GM18502 (cell line): ENCODE measurements around the gene PFKFB4.
"Not testable (repeated sequence)": the region's sequence is repeated elsewhere in the genome, so short reads cannot be mapped to it uniquely, and the experiment has no call there.

Experiments
- ATAC-seq: cut with Tn5 transposase; IDR thresholded peaks from one replicate; pipeline ENCODE4 v1.9.1; 2021; ENCODE audit warnings: mild to moderate bottlenecking; ENCODE audit not compliant: unreplicated experiment, poor library complexity

Gene PFKFB4

DNA sequence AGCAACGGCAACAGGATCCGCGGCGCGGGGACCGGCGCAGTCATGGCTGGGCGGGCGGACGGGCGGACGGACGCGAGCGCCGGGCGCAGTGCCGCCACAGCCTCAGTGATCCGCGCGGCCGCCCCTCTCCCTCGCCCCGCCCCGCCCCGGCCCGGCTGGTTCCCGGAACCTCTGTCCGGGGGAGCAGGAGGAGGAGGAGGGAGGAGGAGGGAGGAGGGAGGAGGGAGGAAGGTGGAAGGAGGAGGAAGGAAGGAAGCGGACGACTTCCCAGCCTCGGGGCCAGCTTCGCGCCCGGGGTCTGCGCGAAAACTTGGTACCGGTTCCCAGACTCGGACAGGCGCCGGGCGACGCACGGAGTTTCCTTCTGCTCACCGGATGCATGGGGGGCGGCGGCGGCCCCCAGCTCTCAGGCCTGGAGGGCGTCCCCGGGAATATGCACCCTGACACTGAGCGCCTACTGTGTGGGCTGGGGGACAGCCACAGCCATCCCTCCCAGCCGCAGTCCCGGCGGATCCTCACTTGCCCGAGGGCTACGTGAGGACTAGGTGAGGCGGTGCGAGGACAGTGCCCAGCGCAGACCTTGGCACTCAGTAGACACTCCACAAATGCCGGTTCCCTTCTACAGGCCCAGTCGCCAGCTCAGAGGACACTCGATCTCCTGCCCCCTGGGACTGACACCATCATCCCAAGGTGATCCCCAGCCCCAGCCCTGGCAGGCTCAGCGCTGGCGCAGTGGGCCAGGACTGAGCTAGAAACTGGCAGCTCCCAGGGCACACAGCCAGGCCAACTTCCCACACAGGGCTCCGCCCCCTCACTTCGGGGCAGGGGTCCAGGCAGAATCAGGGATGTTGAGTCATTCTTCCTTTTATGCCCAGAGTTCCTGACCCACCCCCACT lies 52.3 kb downstream of the PFKFB4 start, which contains the start of gene SHISA5:
TSS of gene SHISA5 (minus strand) at position 124 of the 896 bp plus-strand sequence. CDS start at position 44, 80 bp downstream.
- peak; percentile 53 for ATAC-seq

DNA sequence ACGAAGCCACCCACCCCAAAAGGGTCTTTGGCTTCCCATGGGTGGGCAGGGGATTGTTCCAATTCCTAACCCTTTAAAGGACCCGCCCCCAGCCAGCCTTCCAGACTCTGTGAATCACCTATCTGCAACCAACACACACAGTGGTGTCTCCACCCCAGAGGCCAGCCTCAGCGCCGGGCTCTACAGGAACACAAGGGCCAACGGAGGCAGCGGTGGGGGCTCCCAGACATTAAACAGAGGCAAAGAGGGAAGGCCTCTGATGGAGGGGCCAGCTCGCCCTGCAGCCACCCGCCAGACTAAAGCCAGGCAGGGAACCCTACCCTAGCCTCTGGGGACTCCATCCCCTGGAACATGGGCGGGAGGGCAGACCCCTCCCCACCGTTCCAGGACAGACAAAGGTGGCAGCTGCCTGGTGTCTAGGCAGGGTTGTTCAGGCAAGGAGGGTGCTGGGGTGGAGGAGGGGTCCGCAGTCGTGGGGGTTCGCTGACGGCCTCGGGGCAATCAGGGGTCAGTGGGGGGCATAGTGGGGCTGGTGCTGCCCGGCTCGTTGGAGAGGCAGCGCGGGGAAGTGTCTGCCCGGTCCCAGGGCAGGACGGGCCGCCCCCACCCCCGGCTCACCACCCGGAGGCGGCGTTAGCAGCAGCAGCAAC lies 53.1 kb downstream of the PFKFB4 start:
- ATAC-seq = no peak

GRCh38 chr3:48502728-48503168 lies 53.9 kb downstream of the PFKFB4 start:
- ATAC-seq = no peak

GRCh38 chr3:48502121-48502520 lies 54.5 kb downstream of the PFKFB4 start:
- ATAC-seq = no peak

- no peak for ATAC-seq
These were observed 55.4 kb downstream of the PFKFB4 start for GRCh38 chr3:48501196-48501595.

DNA sequence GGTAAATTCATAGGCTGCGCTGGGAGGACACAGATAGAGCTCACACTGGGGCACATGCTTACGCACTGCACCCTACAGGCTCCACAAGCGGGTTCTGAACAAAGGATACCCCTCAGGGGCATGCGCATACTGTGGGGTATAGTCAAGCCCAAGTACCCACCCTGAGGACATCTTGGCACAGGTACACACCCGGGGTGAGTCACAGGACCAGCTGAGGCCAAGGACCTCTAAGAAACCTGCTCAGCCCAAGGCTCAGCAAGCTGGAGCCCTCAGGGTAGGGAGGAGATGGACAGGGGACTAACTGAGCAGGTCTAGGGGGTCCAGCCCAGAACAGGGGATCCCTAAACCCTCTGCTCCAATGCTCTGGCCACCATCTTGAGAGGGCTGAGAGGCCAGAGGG lies 55.9 kb downstream of the PFKFB4 start:
- no peak for ATAC-seq

DNA sequence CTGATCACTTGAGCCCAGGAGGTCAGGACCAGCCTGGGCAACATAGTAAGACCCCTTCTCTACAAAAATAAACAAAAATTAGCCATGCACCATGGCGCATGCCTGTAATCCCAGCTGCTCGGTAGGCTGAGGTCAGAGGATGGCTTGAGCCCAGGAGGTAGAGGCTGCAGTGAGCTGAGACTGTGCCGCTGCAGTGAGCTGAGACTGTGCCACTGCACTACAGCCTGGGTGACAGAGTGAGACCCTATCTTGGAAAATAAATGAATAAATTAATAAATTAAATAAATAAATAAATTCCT lies 63.5 kb downstream of the PFKFB4 start:
- ATAC-seq = no peak

GRCh38 chr3:48492461-48493202 lies 64.0 kb downstream of the PFKFB4 start:
- no peak for ATAC-seq

DNA sequence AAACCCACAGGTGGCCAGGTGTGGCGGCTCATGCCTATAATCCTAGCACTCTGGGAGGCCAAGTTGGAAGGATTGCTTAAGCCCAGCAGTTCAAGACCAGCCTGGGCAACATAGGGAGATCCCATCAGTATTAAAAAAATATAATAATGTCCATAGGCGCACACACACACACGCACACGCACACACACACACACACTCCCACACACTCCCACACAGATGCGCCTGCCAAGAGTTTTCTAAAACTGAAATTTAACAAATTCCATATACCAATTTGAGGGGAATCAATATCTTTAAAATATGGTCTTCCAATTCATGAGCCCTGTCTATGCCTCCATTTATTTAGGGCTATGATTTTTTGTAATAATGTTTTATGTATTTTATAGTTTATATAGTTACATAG lies 69.7 kb downstream of the PFKFB4 start:
- ATAC-seq = no peak

DNA sequence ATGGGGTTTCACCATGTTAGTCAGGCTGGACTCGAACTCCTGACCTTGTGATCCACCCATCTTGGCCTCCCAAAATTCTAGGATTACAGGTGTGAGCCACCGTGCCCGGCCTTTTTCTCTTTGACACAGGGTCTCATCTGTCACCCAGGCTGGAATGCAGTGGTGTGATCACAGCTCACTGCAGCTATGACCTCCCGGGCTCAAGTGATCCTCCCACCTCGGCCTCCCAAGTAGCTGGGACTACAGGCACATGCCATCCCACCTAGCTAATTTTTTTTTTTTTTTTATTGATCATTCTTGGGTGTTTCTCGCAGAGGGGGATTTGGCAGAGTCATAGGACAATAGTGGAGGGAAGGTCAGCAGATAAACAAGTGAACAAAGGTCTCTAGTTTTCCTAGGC lies 73.8 kb downstream of the PFKFB4 start:
- ATAC-seq = not testable (repeated sequence)

DNA sequence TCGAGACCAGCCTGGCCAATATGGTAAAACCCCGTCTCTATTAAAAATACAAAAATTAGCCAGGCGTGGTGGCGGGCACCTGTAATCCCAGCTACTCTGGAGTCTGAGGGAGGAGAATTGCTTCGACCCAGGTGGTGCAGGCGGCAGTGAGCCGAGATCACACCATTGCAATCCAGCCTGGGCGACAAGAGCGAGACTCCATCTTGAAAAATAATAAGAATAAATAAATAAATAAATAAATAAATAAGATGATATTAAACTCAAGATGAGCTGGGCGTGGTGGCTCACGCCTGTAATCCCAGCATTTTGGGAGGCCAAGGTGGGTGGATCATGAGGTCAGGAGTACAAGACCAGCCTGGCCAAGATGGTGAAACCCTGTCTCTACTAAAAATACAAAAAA lies 75.7 kb downstream of the PFKFB4 start:
- not testable (repeated sequence) for ATAC-seq

DNA sequence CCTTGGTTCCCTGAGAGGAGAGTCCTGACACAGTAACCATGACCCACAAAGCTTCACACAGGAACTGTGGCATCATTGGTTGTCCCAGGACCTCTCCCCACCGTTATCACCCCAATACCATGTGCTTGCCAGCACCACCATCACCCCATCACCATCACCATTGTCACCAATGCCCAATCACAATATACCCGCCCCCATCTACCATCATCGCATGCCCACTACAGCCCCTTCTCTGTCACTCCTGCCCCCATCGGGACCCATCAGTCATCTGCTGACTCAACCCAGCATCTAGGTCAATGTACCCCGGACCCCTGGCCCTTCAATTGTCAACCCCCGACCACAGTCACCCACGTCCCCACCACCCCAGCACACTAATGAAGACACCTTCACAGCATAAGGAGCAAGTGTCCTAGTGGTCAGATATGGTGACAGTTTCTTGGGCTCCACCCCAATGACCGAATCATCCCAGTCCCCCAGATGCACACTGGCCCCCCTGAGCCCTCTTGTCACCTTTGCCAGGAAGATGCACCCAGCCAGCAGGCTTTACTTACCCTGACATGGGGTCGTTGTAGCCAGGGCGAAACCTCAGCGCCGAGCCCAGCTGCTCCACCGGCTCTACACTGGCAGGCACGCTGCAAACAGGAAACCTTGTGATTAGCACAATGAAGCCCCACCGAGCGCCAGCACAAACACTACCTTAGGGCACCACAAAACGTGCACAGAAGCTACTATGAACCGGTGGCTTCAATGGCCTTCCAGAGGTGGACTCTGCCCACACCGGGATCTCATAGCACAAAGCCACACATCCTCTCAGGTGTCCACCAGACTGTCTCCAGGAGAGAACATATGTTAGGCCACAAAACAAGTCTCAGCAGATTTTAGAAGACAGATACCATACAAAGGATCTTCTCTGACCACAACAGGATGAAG lies 77.7 kb downstream of the PFKFB4 start:
- no peak for ATAC-seq

DNA sequence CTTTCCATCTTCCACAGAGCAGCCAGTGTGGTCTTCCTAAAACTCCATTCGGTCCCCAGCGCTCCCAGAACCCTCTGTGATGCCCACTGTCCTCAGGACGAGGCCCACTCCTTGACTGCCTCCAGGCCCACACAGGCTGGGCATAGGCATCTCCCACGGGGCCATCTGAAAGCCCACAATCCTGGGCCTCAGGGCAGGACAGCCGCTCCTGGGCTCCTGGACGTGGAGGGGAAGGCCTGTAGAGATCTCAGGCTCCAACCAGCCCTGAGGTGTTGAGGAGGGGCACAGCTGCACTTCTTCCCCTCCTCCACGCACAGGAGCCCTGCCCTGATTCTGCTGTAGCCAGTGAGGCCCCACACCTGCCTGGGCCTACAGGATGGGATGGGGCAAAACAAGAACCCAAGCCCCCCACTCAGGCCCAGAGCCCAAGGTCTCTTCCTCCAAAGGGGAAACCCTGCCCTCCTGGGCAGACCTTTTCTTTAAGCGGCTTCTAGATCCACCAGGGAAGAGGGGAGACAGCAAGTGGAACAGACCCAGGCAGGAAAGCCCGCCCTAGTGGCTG lies 78.6 kb downstream of the PFKFB4 start:
- no peak for ATAC-seq

DNA sequence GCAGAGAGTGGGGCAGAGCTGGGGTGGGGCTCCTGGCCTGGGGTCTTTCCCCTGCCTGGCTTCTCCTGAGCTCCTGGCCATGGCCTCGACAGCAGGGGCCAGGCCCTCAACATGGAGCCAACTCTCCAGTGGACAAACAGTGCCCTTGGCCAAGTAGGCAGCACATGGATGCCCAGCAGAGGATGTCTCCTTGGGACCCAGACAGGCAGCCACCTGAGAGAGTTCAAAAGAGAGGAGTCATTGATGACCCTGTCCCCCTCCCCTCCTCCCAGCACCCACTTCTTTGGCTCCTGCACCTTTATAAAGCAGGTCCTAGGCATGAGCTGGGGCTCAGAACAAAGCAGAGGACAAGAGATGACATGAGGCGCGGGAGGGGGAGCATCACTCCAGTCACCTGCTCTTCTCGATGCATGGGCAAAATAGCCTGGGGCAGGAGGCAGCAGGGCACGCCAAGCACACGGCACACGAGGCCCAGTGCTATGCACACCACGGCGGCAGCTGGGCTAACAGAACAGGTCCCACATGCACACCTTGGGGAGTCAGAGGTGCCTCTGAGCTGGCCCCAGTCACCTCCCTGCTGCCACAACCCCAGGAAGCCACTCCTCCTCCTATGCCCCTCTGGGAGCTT lies 80.1 kb downstream of the PFKFB4 start:
- ATAC-seq = no peak

DNA sequence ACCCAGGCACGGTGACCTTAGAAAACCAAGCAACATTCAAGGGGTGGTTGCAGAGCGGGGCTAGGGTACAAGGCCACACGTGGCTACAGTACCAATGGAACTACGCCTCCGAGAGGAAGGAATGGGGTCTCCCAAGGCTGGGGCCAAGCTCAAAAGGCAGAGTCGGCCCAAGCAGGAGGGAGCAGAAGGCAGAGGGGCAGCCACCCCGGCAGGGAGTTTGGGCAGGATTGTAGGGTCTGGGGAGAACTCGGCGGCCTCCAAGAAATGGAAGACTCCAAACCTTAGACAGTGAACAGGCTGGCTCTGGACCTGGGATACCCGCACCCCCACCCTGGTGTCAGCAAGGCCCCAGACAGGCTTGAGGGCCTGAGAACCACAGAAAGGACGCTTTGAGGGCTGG lies 81.4 kb downstream of the PFKFB4 start:
- ATAC-seq = no peak

DNA sequence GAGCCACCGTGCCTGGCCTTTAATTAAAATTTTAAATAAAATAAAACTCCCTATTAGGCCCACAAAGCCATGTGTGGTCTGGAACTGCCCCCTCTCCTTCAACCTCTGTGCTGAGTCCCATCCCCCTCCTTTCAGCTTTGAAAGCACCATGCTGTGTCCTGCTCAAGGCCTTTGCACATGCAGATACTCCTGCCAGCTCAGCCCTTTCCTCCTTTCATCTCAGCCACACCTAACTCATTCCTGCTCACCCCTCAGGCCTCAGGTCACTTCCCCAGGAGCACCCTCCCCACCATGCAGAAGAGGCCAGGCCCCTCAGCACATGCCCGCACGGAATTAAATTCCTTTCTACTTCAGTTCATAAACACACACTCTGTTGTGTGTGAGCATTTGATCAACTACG lies 82.0 kb downstream of the PFKFB4 start:
- no peak for ATAC-seq

DNA sequence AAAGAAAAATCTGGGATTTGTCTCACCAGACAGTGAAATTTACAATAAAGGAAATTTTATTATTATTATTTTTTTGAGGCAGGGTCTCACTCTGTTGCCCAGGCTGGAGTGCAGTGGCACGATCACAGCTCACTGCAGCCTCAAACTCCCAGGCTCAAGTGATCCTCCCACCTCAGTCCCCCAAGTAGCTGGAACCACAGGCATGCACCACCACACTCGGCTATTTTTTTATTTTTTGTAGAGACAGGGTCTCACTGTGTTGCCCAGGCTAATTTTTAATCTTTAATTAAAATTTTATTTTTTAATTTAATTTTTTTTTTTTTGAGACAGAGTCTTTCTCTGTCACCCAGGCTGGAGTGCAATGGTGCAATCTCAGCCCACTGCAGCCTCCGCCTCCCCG lies 82.6 kb downstream of the PFKFB4 start:
- ATAC-seq = not testable (repeated sequence)

- ATAC-seq = no peak
These were observed 83.0 kb downstream of the PFKFB4 start for GRCh38 chr3:48473617-48473952.

- peak; percentile 83 for ATAC-seq
These were observed 83.5 kb downstream of the PFKFB4 start for GRCh38 chr3:48472923-48473616.
